RWPE2 (cell line): Measurements from ENCODE around the gene PDE4D.

Source experiments
- ATAC-seq: fragments of 200-7000 bp; cut with Tn5 transposase; 3 replicates; pipeline ENCODE4 v1.9.1; 2021; ENCODE audit warnings: low read depth
- DNase-seq: peaks from one replicate; pipeline ENCODE4 v3.0.0-alpha.2; 2020; ENCODE audit warnings: low spot score
- H3K27ac ChIP-seq: fragments of 450-650 bp; 2 replicates; pipeline ENCODE4 v1.5.1; 2017; ENCODE audit warnings: mild to moderate bottlenecking; ENCODE audit not compliant: poor library complexity, severe bottlenecking
- H3K27me3 ChIP-seq: fragments of 250-450 bp; sonication (Bioruptor Pico); 2 replicates; pipeline ENCODE4 v1.5.1; 2021; ENCODE audit warnings: mild to moderate bottlenecking, moderate library complexity; ENCODE audit not compliant: insufficient read depth, poor library complexity, severe bottlenecking
- H3K36me3 ChIP-seq: fragments of 250-450 bp; sonication (Bioruptor Pico); 2 replicates; pipeline ENCODE4 v1.5.1; 2020; ENCODE audit warnings: low read depth, mild to moderate bottlenecking, moderate library complexity
- H3K4me1 ChIP-seq: fragments of 250-450 bp; sonication (Bioruptor Pico); 2 replicates; pipeline ENCODE4 v1.5.1; 2021; ENCODE audit warnings: mild to moderate bottlenecking, moderate library complexity; ENCODE audit not compliant: insufficient read depth, poor library complexity, severe bottlenecking
- H3K4me3 ChIP-seq: fragments of 250-450 bp; sonication (Bioruptor Pico); 2 replicates; pipeline ENCODE4 v1.5.1; 2021; ENCODE audit warnings: mild to moderate bottlenecking, moderate library complexity; ENCODE audit not compliant: severe bottlenecking
- H3K9me3 ChIP-seq: fragments of 250-450 bp; sonication (Bioruptor Pico); 2 replicates; pipeline ENCODE4 v1.5.1; 2021; ENCODE audit warnings: mild to moderate bottlenecking, moderate library complexity; ENCODE audit not compliant: severe bottlenecking
- TF ChIP-seq, protein P1 (sequence below): fragments of 450-650 bp; IDR thresholded peaks from one replicate; pipeline ENCODE4 v1.5.1; 2017; ENCODE audit warnings: mild to moderate bottlenecking, moderate library complexity; ENCODE audit not compliant: poor library complexity, severe bottlenecking

Gene PDE4D

DNA sequence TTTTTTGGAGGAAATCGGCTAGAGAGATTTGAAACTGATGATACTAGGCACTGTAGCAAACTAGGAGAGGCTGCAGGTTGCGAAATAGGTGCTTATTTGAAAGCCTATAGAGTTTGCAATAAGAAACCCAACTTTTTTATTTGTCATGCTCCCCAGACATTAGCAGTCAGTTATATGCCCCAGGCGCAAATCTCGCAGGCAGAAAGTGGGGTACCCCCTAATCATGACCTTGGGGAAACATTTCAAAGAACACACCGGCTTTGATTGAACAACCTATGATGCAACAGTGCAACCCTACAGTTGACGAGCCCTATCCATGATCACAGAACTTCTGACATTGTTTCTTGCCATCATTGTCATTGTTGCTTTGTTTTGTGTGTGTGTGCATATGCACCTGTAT, 800.2 kb downstream of the PDE4D start:
- no peak for DNase-seq
- Histone ChIP-seq H3K4me3 (no peak overlapping the region), H3K4me1 (no peaks in the 10 kb centered on the region), H3K9me3 (no peaks in the 10 kb centered on the region), H3K27ac (no peak overlapping the region), H3K27me3 (no peaks in the 10 kb centered on the region), H3K36me3 (no peaks in the 10 kb centered on the region)
- no peak for ATAC-seq
- TF ChIP-seq, protein P1, sequence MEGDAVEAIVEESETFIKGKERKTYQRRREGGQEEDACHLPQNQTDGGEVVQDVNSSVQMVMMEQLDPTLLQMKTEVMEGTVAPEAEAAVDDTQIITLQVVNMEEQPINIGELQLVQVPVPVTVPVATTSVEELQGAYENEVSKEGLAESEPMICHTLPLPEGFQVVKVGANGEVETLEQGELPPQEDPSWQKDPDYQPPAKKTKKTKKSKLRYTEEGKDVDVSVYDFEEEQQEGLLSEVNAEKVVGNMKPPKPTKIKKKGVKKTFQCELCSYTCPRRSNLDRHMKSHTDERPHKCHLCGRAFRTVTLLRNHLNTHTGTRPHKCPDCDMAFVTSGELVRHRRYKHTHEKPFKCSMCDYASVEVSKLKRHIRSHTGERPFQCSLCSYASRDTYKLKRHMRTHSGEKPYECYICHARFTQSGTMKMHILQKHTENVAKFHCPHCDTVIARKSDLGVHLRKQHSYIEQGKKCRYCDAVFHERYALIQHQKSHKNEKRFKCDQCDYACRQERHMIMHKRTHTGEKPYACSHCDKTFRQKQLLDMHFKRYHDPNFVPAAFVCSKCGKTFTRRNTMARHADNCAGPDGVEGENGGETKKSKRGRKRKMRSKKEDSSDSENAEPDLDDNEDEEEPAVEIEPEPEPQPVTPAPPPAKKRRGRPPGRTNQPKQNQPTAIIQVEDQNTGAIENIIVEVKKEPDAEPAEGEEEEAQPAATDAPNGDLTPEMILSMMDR: no peak

DNA sequence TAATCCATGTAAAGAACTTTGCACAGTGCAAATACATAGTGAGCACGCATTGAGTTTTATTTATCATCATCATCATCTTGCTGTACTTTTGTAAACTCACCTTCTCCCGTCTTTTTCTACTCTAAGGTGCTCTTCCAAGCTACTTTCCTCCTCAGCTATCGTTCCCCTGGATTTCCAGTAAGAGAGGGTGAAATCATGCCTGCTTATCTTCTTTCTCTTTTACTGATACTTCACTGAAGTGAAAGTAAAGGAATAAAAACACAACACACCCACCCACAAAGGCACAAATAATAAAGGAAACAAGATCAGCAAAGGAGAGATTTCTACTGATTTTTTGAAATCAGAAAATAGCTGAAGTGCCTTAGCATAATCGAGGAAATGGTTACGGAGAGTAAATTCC, 800.8 kb downstream of the PDE4D start:
- H3K4me3 ChIP-seq: no peak overlapping the region
- no peaks in the 10 kb centered on the region for H3K4me1 ChIP-seq
- H3K9me3 ChIP-seq: no peaks in the 10 kb centered on the region
- TF ChIP-seq, protein P1: no peak
- H3K27ac ChIP-seq: no peak overlapping the region
- H3K27me3 ChIP-seq: no peaks in the 10 kb centered on the region
- no peaks in the 10 kb centered on the region for H3K36me3 ChIP-seq
- no peak for ATAC-seq
- no peak for DNase-seq

DNA sequence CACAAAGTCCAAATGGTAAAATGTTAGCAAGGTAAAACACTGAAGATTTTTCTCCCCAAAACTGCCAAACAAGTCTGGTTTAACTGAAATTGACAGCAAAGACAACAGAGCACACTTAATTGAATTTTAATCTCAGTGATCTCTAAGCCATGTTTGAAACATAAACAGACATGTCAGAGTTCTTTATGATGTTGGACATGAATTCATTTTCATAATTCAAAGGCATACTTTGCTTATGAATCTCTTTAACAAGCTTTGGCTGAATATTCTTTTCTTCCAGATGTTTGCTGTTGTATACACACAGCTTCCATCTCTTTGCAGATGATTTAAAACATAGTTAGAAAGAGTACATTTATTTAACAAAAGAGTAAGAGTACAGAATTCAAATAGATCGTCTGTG, 801.6 kb downstream of the PDE4D start:
- Histone ChIP-seq H3K9me3 (no peaks in the 10 kb centered on the region), H3K4me1 (no peaks in the 10 kb centered on the region), H3K27ac (no peak overlapping the region), H3K4me3 (no peak overlapping the region), H3K36me3 (no peaks in the 10 kb centered on the region), H3K27me3 (no peaks in the 10 kb centered on the region)
- DNase-seq (no peak), ATAC-seq (no peak)
- TF ChIP-seq, protein P1: no peak

DNA sequence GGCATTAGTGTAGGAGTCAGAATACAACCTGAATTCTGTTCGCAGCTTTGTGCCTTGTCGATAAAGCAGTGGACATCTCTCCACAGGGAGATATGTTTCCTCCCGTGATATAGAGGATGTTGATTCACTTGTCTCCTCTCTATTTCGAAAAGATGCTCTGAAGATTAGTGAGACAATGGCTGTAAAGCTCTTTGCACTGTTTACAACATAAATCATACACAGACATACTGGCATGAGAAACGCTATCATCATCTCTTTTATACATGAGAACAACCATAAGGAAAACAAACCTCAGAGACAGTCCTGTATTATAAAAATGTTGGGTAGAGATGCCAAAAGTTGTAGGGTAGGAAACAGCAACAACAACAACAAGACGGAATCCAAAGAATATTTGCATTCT, 803.2 kb downstream of the PDE4D start:
- DNase-seq: no peak

DNA sequence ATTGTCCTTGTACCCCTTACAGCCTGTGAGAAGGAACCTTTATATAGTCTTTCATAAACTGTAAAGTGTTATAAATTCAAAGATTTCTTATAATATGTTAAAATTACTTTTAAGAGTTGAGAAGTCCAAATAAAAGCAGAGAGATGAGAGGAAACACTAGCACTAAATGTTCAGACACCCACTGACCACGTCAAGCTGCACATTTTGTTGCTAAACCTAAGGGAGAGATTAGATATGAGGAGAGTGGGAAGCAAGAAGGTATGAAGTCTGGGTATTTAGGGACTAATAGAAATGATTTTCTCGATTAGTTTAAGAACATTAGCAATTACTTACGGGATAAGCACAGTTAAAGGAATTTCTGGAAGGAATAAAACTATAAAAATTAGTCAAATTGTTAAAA, 803.8 kb downstream of the PDE4D start:
- H3K27me3 ChIP-seq: no peaks in the 10 kb centered on the region
- no peak for ATAC-seq
- no peaks in the 10 kb centered on the region for H3K36me3 ChIP-seq
- H3K9me3 ChIP-seq: no peaks in the 10 kb centered on the region
- TF ChIP-seq, protein P1: no peak
- no peak overlapping the region for H3K4me3 ChIP-seq
- no peak overlapping the region for H3K27ac ChIP-seq
- no peak for DNase-seq
- H3K4me1 ChIP-seq: no peaks in the 10 kb centered on the region

More for the DNA sequence above, 803.2 kb downstream of the PDE4D start:
- Histone ChIP-seq H3K4me1 (no peaks in the 10 kb centered on the region), H3K27ac (no peak overlapping the region), H3K4me3 (no peak overlapping the region), H3K36me3 (no peaks in the 10 kb centered on the region), H3K9me3 (no peaks in the 10 kb centered on the region), H3K27me3 (no peaks in the 10 kb centered on the region)
- TF ChIP-seq, protein P1: no peak
- ATAC-seq: no peak
